Cardiac fibroblast (primary cell): ENCODE results near the gene VEZT.
"Not testable (repeated sequence)": the region's sequence is repeated elsewhere in the genome, so short reads cannot be mapped to it uniquely, and the experiment has no call there.

Experiments
- DNase-seq, 2 donors: peaks; one replicate each; pipeline versions ENCODE4 v3.0.0 to v3.0.0-alpha.2; 2010; ENCODE audit warnings: low read depth in 2 of 2
- H3K4me3 ChIP-seq, 2 donors: replicated peaks in 1 of 2; 1 replicate in 1 of 2; 2 replicates in 1 of 2; pipeline ENCODE4 v1.5.1; 2011; ENCODE audit warnings: low read depth in 2 of 2, low read length in 2 of 2, mild to moderate bottlenecking in 2 of 2, moderate library complexity in 1 of 2
- TF ChIP-seq, protein P1 (sequence below): IDR thresholded peaks from one replicate; pipeline ENCODE4 v1.5.1; 2011; ENCODE audit warnings: low read depth, mild to moderate bottlenecking, low read length, inconsistent platforms

The VEZT gene

DNA sequence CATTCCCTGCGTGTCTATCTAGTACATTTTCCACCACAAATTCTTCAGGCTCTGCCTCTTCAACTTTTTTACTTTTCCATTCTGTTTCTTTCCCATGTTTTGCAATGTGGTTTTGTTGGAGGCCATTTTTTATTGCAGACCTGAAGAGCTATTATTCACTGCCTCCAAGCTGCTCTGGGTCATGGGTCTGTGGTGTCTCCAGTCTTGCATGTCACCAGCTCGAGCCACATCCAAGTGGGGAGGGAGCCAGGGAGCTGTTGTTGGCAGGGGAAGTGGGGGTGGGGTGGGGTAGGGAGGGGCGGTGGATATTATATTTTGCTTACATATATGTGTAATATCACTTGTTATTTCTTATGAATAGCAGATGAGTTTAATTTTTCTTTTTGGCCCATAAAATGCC is 69.1 kb downstream of the VEZT start:
- H3K4me3 ChIP-seq = no peak overlapping the region
- DNase-seq = no peak
- TF ChIP-seq, protein P1, sequence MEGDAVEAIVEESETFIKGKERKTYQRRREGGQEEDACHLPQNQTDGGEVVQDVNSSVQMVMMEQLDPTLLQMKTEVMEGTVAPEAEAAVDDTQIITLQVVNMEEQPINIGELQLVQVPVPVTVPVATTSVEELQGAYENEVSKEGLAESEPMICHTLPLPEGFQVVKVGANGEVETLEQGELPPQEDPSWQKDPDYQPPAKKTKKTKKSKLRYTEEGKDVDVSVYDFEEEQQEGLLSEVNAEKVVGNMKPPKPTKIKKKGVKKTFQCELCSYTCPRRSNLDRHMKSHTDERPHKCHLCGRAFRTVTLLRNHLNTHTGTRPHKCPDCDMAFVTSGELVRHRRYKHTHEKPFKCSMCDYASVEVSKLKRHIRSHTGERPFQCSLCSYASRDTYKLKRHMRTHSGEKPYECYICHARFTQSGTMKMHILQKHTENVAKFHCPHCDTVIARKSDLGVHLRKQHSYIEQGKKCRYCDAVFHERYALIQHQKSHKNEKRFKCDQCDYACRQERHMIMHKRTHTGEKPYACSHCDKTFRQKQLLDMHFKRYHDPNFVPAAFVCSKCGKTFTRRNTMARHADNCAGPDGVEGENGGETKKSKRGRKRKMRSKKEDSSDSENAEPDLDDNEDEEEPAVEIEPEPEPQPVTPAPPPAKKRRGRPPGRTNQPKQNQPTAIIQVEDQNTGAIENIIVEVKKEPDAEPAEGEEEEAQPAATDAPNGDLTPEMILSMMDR = no peak

- no peak for DNase-seq
- TF ChIP-seq, protein P1 = no peak
- no peak overlapping the region for H3K4me3 ChIP-seq
These were observed 73.9 kb downstream of the VEZT start for GRCh38 chr12:95291501-95291900.

DNA sequence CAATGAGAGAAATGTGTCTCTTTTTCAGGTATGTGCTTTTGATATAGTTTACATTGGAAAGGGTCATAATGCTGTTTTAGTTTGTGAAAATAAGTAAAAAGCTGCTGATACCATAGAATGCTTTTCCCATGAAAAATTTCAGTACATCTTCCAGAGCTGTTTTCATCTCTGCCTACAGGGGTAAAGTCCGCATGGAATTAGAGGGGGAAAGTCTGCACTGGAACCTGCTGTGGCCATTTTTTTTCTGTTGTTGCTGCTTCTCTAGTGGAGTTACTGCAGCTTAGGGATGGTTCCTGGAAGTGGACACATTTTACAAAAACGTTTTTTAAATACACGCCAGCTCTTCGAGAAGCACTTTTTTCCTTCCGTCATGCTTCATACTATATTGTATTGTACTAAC is 81.3 kb downstream of the VEZT start:
- no peak overlapping the region for H3K4me3 ChIP-seq
- no peak for DNase-seq
- TF ChIP-seq, protein P1 = no peak

- TF ChIP-seq, protein P1 = no peak
- DNase-seq = no peak
- no peak overlapping the region for H3K4me3 ChIP-seq
These were observed 82.7 kb downstream of the VEZT start for GRCh38 chr12:95300286-95300685.

DNA sequence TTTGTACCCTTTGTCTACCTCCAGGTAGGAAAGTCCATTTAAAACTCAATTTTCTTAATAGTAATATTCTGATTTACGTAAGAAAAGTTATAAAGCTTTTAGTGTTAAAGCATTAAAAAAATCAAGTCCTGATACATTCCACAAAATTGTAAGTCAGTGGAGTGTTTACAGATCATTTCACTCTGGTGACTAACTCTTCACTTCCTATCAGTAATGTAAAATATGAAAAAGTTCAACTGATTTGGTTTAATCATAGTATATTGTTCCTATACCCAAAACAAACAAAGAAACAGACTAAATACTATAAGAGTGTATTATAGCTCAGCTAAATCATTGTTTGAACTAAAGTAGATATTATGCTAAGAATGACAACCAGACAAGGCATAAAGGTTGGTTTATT is 85.9 kb downstream of the VEZT start:
- peak in 1 of 2 donors; percentile 31 for DNase-seq
- TF ChIP-seq, protein P1 = no peak
- H3K4me3 ChIP-seq = no peak overlapping the region

DNA sequence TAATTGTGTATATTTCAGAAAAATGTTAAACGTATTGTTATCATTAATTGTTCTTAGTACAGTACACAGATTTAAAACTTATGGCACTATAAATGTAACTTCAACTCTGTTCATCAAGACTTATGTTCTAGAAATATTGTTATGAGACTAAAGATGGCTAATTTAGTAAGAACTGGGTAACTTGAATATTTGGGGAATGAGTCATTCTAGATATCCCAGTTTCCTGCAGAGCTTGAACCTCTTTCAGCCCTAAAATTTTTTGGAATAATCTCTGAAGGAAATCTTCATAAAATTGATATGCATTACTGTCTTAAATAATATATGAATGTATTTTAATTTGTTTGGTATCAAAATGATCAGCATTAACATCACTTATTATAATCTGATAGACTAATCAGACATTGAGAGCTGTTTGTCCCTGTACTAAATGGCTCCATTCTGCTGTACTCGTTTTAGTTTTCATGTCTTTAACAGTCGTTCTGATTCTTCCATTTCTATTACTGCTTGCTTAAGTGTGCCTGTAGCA is 87.1 kb downstream of the VEZT start:
- TF ChIP-seq, protein P1 = no peak
- peak; percentile 53 to 54 for DNase-seq
- no peak overlapping the region for H3K4me3 ChIP-seq

DNA sequence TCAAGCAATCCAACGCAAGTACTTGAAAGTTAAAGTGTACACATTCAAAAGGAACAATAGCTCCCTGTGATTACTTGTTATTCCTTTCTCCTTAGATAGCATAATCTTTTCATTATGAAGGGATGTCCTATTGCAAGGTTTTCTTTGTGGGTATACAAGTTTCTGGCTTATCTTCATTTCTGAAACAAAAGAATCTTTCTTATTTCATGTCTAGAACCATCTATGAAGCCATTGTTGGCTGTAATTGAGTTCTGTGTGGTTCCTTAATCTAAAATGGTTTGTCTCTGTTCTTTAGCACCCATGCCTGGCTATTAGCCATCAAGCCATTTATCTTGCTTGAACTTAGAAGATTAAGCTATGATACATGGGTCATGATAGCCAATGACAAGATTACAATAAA is 95.0 kb downstream of the VEZT start:
- no peak for DNase-seq
- TF ChIP-seq, protein P1 = no peak
- no peak overlapping the region for H3K4me3 ChIP-seq

GRCh38 chr12:95314756-95315155 is 97.1 kb downstream of the VEZT start:
- H3K4me3 ChIP-seq, DNase-seq: not testable (repeated sequence)
